ENCODE data around the gene ERN1.

ERN1 gene

DNA sequence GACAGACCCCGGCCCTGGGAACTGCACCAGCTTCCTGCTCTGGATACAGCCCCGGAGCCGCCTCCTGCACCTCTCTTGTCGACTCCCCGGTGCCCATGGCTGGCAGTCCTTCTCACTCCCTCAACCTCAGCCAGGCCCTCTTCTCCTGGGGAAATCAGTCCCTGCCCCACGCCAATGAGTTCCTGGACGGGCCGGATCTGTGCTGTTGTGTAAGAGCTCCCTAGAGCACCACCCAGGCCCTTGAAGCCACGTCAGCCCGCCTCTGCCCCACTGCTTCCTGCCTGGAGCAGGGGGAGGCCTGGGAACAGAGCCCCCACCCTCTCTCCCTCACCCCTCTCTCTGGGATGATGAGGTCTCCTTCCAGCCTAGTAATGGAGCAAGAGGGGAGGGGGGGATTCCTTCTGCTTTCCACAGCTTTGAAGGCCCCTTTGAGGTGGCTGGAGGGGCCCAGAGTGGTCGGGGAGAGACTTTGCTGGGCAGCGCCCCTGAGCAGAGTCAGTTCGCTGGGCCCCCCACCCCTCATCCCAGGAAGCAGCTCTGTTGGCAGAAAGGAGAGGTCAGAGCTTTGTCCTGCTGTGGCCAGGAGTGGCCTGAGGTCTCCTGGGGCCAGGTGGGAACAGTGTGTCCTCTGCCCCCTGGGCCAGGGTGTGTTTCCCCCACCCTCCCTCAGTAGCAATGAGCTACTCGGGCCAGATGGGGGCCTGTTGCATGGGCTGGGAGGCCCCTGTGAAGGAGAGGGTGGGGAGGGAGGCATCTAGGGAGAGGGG, 128.0 kb downstream of the ERN1 start:
- no peak for DNase-seq

GRCh38 chr17:64001091-64001579, 128.8 kb downstream of the ERN1 start:
- no peak for DNase-seq

- DNase-seq = no peak
These were observed 130.0 kb downstream of the ERN1 start for GRCh38 chr17:63999680-64000531.

DNA sequence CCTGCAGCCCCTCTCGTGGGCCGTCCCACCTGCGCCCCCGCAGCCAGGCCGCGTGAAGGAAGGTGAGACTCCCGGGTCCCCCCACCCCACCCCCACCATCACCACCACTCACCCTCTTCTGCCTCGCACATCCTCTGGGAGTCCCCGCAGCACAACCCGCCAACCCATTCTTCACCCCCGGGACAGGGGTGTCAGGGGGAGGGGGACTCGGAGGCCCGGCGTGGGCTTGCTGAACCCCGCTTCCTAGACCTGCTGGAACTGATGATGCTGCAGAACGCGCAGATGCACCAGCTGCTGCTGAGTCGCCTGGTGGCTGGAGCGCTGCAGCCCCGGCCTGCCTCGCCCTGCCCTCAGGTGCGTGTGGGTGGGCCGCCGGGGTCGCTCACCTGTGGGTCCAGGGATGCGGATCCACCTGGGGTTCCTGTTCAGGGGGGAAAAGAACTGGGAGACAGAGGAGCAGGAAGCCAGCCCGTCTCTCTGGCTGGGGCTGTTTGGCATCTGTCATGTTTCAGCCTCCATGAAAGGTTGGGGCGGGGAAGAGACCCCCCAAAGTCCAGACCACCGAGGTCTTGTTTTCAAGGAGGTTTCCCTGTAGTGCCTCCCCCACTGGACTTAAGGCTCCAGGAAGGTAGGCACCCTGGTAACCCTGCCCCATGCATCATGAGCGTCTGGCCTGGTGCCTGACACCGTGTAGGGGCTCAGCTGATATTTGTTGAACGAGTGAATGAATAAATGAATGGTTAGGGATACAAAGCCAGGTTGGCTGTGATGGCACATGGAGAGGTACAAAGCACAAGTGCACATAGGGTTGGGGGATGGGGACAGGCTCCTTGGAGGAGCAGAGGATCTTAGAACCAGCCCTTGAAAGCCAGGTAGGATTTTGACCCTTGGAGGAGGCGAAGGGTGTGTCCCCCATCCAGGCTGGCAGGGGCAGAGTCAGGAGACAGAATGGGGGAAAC, 130.9 kb downstream of the ERN1 start:
- DNase-seq = no peak

DNA sequence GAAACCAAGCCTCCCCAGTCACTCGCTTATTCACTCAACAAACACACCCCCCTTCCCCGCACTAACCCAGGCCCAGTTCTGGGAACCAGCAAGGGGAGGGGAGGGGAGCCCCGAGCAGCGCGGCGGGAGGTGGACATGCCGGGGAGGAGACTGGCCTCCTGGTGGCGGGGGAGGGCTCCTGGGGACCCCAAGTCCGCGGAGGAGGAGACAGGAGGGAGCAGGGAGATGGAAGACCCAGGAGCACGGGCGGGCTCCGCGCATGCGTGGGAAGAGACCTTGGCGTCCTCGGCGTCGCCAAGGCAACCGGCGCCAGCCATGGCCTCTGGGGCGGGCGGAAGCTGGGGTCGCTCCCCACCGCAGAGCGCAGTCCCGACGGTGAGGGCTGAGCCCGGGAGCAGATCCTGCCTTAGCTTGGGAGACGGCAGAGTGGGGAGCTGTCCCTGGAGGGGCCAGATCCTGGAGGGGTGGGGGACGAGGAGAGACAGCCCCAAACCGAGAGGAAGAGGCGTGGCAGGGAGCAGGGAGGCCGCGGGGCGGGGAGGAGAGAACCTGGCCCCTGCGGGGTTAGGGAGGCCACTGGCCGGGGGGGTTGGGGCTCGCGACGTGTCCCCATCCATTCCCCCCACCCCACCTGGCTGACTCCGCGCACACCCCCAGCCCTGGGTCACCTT, 131.8 kb downstream of the ERN1 start, which contains the start of gene PRR29:
PRR29 (plus strand) TSS at position 302 of the 671 bp plus-strand sequence; CDS start at position 316, 14 bp downstream.
- peak; percentile 71 for DNase-seq

- no peak for DNase-seq
These were observed 132.4 kb downstream of the ERN1 start for GRCh38 chr17:63997341-63998048.

- DNase-seq = no peak
These were observed 133.3 kb downstream of the ERN1 start for GRCh38 chr17:63996430-63997182.

GRCh38 chr17:63995626-63996025, 134.3 kb downstream of the ERN1 start:
- no peak for DNase-seq

DNA sequence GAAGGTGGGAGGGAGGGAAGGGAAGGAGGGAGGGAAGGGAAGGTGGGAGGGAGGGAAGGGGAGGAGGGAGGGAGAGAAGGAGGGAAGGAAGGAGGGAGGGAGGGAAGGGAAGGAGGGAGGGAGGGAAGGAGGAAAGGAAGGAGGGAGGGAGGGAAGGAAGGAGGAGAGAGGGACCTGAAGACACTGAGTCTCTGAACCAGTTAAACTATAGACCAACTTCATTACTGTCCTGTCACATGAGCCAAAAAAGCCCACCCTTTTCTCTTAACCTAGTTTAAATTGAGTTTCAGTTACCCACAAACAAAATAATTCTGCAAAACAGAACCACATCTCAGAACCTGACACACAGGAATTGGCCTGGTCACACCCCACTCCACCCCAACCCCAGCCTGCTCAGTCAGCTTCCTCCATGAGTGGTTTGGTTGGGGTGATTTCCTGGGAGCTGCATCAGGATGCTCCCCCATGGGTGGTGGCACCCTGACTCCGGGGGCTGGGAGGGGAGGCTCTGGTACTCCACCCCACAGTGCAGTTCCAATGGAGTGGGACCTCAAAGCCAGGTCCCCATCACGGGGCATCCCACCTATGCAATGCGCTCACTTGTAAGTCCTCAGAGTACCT, 136.5 kb downstream of the ERN1 start:
- no peak for DNase-seq

- DNase-seq = no peak
These were observed 138.3 kb downstream of the ERN1 start for GRCh38 chr17:63991611-63992010.

GRCh38 chr17:63989622-63990345, 140.2 kb downstream of the ERN1 start:
- DNase-seq = no peak
